ENCODE data around the gene SMIM5.

The SMIM5 gene

GRCh38 chr17:75629157-75629556 lies 4.1 kb upstream of the SMIM5 start:
- H3K27ac ChIP-seq: no peak overlapping the region

GRCh38 chr17:75630071-75630917 lies 2.9 kb upstream of the SMIM5 start:
- TF ChIP-seq CTCF (IDR thresholded peaks at IDR 0.05): no peak
- no peak for TF ChIP-seq ZFX (IDR thresholded peaks at IDR 0.05; ENCODE audit: borderline replicate concordance)
- no peak overlapping the region for H3K27ac ChIP-seq

More at GRCh38 chr17:75629157-75629556, 4.1 kb upstream of the SMIM5 start:
- TF ChIP-seq CTCF (IDR thresholded peaks at IDR 0.05): no peak

GRCh38 chr17:75631353-75631752 lies 1.9 kb upstream of the SMIM5 start:
- TF ChIP-seq CTCF (IDR thresholded peaks at IDR 0.05) (no peak), ZFX (IDR thresholded peaks at IDR 0.05; ENCODE audit: borderline replicate concordance) (no peak)
- H3K27ac ChIP-seq: no peak overlapping the region

- TF ChIP-seq ZFX (IDR thresholded peaks at IDR 0.05; ENCODE audit: borderline replicate concordance): no peak
- no peak for TF ChIP-seq CTCF (IDR thresholded peaks at IDR 0.05)
Measured at GRCh38 chr17:75632428-75632827, 806 bp upstream of the SMIM5 start.

GRCh38 chr17:75633486-75634375 lies 497 bp downstream of the SMIM5 start:
- H3K27ac ChIP-seq: peak overlapping the region; percentile 64
- no peak for TF ChIP-seq ZFX (IDR thresholded peaks at IDR 0.05; ENCODE audit: borderline replicate concordance)
- TF ChIP-seq CTCF (IDR thresholded peaks at IDR 0.05): peak; percentile 79

More at GRCh38 chr17:75632428-75632827, 806 bp upstream of the SMIM5 start:
- H3K27ac ChIP-seq: no peak overlapping the region

- H3K27ac ChIP-seq: no peak overlapping the region
- TF ChIP-seq CTCF (IDR thresholded peaks at IDR 0.05) (no peak), ZFX (IDR thresholded peaks at IDR 0.05; ENCODE audit: borderline replicate concordance) (no peak)
Measured at GRCh38 chr17:75634376-75634740, 1.1 kb downstream of the SMIM5 start.

Measured in 22Rv1 (cell line).